NCI-H748 (cell line): ENCODE results near the gene RIN3.

Source experiments
- DNase-seq: peaks from one replicate; lab custom pipeline; 2025; ENCODE audit not compliant: unreplicated experiment; lab: John Stamatoyannopoulos, UW

The RIN3 gene

DNA sequence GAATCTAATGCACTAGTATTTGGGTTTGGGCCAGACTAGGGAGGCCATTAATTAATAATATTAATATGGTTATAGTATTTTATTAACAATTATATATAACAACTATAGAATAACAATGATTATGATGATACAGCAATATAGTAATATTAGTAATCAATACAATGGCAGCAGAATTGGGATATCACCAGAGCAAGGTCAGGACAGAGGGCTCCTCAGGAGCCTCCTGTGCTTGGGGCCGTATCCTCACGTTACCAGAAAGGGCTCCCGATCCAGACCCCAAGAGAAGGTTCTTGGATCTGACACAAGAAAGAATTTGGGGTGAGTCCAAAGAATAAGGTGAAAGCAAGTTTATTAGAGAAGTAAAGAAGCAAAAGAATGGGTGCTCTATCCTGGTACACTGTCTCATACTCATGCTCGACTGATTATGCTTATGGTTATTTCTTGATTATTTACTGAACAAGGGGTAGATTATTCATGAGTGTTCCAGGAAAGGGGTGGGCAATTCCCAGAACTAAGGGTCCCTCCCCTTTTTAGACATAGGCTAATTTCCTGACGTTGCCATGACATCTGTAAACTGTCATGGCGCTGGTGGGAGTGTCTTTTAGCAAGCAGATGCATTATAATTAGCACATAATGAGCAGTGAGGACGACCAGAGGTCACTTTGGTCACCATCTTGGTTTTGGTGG, 61.6 kb downstream of the RIN3 start:
- DNase-seq, result no peak

DNA sequence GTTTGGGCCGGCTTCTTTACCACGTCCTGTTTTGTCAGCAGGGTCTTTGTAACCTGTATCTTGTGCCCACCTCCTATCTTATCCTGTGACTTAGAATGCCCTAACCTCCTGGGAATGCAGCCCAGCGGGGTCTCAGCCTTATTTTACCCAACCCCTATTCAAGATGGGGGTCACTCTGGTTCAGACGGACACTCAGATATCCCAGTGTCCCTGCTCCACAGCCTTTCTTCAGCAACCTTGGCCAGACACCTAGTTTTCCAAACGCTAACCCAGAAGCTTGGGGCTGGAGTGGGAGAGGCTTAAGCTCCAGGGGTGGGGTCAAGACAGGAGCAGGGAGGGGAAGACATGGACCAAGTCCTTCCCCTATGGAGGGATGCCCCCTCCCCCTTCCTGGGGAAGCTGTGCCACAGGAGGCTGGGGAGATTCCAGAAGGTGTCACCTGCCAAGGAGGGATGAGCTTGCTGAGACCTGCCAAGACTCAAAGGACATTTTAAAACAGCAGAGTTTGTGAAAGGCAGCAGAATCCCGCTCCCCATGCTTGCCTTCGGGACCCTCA, 62.2 kb downstream of the RIN3 start:
- no peak for DNase-seq

DNA sequence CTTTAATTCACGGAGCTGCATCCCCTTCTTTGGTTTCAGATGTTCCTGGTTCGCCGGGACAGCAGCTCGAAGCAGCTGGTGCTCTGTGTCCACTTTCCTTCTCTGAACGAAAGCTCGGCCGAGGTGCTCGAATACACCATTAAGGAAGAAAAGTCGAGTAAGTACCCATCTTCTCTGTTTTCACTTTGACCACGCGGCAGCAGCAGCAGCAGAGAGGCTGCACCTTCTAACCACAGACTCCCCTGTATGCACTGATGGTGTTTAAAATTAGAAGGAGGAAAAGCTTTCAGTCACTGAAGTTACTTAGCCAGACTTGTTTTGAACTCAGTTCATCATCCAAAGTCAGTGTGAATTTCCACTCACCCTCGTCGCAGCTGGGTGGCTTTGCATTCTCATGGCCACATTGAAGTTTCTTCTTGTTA, 63.8 kb downstream of the RIN3 start:
- DNase-seq, result no peak

DNA sequence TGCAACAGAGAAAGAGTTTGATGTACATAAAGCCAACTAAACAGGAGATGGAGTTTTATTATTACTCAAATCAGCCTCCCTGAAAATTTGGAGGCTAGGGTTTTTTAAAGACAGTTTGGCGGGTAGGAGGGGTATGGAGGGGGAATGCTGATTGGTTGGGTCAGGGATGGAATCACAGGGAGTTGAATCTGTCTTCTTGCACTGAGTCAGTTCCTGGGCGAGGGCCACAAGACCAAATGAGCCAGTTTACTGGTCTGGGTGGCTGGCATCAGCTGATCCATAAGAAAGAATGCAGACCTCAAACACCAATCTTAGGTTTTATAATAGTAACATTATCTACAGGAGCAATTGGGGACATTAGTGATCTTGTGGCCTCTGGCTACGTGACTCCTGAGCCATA, 64.9 kb downstream of the RIN3 start:
- DNase-seq, result no peak

DNA sequence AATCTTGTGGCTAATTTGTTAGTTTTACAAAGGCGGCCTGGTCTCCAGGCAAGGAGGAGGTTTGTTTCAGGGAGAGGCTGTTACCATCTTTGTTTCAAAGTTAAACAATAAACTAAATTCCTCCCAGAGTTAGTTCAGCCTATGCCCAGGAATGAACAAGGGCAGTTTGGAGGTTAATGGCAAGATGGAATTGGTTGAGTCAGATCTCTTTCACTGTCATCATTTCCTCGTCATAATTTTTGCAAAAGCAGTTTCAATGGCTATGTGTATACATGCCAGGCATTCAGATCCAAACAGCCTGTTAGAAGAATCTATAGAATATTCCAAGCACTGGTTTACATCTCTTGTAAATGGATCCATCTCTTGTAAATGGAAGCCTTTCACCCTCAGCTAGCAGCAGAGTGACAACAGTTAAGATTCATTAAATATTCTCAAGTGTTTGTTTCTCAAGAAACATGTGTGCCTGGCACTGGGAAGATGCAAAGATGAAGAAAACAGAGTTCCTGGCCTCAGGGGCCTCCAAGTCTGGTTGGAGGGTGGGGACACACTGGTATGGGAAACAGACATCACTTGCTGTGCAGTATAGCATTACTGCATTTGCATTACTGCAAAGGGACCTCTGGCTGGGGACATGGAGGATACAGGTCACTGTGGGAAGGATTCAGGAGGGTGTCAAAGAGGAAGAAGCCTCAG, 65.8 kb downstream of the RIN3 start:
- DNase-seq, result no peak

DNA sequence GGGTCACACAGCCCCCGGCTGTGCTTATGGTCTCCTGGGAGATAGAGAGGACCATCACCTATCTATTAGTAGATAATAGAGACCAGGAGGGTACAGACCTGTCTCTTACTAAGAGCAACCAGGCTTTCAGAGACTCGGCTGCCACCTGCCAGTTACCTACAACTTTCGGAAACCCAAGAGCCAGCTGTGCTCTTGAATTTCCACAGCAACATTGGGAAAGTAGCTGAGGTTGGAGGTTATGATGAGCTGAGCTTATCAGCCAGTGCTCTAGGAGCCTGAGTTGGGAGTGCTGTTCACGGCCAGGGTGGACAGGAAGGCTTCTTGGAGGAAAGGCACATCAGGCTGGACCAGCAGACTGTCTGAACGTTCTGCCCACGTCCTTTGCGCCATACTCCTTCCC, 67.6 kb downstream of the RIN3 start:
- DNase-seq, result no peak

DNA sequence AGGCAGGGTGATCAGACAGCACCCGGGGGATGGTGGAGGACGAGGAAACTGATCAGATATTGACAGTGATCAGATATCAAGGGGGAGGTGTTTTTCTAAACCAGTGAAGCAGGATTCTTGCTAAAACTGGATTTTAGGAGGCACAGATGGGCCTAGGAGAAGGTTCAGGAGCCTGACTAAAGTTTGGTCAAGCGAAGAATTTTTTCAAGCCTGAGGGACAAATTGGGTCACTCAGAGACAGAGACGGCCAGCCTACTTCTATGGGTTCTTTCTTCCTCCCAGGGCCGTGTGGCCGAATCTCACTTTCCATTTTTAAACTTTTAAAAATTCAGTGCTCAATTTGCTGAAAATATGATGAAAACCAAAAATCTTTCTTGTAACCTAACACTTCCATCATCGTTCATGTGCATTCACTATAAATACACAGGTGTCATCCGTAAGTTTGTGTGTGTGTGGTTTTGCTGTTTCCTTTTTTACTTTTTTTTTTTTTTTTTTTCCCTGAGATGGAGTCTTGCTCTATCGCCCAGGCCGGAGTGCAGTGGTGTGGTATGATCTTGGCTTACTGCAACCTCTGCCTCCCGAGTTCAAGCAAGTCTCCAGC, 68.5 kb downstream of the RIN3 start:
- no peak for DNase-seq

DNA sequence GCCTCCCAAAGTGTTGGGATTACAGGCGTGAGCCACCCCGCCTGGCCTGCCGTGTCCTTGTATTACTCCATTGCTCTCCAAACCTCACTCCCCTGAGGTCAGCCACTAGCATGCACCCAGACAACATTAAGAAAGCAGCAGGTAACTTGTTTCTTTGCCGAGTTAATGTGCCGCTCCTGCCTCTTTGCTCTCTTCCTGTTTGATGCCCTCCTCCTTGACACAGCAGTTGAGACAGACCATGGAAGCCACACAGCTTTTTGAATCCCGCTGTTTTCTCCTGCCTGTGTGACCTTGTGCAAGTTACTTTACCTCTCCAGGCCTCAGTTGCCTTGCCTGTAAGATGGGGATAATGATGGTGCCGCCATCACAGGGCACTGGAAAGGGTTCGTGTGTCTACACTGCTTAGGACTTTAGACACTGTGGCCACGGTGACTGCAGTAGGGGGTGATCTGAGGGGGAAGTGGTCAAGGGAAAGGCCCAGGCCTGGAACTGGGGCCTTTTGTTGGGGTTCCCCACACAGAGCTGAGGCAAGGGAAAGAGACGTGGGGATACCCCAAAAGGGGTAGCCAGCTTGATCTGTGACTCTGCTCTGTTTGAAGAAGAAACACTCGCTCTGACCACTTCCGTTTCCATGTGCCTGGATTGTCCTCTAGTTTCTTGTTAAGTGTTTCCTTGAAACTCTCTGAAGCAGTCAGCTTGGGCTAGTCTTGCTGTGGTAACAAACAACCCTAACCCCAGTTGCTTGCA, 69.3 kb downstream of the RIN3 start:
- DNase-seq, result no peak

DNA sequence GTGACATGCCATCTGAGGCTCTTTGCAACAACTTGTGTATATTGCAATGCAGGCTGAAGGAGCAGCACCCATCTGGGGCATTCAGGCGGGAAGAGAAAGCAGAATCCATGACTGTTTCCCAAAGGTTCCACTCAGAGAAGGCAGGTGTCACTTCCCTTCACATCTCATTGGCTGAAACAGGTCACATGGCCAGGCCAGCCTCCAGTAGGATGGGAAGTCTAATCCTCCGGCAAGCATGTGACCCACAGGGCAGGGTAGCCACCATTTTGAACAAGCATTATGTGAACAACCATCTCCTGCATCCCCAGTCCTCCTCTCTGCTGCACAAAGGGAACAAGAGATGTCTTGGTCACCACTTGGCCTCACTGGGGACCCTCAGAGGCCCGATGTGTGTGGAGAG, 70.6 kb downstream of the RIN3 start:
- DNase-seq, result no peak

DNA sequence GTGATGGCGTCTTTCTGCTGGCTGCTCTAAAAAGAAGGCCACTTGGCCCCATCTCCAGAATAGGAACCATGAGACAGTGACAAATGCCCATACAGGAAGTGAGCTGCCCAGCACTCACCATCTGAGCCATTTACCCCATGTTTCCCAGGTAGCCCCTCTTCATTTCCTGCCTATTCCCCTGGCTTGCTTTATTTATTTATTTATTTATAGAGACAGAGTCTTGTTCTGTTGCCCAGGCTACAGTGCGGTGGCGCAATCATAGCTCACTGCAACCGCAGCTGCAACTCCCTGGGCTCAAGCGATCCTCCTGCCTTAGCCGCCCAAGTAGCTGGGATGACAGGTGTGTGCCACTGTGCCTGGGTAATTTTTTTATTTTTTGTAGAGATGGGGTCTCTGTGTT, 71.2 kb downstream of the RIN3 start:
- peak; percentile 41 for DNase-seq

DNA sequence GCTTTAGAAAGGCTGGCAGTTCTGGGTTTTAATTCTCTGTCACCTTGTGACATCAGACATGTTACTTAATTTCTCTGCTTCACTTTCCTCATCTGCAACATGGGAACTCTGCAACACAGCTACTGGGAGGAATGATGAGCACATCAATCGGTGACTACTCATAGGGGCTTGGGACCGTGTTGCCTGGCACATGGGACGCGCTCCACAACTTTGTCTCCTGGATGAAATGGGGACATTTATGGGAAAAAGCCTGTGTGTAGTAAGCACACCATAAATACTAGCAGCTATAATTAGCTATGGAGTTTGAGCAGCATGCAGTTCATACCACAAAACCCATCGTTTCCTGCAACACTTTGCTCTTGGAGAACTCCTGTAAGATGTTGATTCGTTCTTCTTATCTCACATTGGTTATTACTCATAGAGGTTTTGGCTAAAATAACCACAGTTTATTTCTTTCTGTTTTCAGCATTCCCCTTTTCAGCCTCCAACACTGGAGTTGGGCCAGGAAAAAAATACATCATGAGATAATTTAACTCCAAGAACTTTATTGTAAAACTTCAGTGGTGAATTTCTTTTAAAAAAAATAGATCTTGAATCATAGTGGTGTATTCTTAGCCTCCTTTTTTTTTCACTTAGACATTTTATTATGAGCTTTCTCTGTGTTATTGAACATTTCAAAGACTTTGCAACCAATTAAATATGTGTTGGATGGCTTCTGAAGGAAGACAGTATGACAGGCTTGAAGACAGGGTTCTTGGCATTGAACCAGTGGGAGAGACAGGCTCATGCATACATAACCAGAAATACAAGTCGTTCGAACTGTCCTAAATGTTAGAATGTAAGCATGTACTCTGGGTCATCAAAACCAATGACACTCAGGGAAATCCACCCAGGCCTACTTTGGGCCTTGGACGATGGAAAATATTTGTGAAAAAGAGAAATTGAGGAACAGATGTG, 72.7 kb downstream of the RIN3 start:
- DNase-seq, result no peak

DNA sequence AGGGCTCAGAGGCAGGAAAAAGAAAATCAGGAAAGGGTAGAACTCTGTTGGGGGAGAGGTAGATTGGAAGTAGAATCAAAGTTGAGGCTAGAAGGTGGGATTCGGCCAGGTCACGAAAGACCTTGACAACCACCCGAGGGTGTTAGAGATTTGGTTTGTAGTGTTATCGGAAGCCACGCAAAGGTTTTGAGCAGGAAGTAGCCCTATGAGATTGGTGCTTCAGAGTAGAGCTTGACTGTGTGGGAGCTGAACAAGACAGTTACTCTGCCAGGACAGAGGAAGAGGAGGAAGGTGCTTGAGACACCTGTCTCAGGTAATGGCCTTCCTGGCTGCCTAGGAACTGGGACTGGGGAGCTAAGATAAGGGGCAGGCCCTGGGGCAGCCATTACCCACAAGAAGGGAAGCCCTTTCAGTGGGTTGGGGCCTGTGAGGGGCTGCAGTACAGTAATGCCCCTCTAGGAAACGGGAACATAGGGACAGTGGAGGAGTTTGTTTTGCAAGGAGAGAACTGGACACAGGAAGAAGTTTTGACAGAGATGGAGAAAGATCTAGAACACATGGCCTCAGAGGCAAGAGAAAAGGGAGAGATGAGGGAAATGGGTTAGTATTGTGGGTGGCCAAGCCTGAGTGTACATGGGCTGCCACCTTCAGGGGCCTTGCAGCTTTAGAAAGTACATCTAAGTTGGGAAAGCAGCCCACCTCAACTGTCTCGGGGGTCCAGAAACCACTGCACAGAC, 73.5 kb downstream of the RIN3 start:
- DNase-seq, result no peak

DNA sequence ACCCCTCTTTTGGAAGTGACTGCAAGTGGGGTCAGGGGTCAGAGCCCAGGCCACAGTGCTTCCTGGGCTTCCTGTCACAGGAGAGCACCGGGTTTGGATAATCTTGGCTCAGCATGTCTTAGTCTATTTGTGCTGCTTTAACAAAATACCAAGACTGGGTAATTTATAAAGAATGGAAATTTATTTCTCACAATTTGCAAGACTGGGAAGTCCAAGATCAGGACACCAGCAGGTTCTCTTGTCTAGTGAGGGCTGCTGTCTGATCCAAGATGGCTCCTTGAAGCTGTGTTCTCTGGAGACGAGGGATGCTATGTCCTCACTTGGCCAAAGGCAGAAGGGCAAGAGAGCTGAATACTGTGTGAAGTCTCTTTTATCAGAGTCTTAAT, 74.1 kb downstream of the RIN3 start:
- no peak for DNase-seq

DNA sequence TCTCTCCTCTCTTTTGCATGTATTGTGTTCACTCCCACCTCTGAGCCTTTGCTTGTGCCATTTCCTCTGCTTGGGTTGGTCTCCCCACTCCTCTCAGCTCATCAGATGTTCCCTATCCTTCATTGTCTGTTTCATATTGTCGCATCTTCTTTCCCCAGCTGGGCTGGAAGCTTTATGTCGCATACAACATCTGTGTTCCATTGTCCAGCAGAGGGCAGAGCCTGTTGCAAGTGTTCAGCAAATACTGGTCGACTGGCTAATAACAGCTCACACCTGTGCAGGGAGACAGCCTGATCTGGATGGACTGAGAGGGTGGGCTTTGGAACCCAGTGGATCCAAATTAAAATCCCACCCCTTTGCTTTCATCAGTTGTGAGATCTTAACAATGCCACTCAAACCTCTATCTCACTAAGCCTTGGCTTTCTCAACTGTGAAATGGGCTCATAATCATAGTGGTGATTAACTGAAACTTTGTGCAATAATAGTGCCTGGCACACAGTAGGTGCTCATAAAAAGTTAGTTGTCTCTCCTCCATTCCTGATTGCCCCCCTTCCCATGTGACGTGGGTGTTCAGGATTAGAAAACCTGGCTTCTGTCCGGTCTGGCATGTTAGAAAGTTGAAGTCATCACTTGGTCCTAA, 75.8 kb downstream of the RIN3 start:
- peak; percentile 73 for DNase-seq

DNA sequence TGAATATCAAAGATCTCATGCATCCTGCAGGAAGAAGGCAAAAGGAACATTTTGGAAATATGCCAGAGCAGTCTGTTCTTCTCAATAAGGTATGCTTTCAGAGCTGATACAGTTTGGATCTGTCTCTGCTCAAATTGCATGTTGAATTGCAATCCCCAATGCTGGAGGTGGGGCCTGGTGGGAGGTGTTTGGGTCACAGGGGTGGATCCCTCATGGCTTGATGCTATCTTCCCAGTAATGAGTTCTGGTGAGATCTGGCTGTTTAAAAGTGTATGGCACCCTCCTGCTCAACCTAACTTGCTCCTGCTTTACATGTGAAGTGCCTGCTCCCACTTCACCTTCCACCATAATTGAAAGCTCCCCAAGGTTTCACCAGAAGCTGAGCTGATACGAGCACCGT, 76.6 kb downstream of the RIN3 start:
- no peak for DNase-seq

DNA sequence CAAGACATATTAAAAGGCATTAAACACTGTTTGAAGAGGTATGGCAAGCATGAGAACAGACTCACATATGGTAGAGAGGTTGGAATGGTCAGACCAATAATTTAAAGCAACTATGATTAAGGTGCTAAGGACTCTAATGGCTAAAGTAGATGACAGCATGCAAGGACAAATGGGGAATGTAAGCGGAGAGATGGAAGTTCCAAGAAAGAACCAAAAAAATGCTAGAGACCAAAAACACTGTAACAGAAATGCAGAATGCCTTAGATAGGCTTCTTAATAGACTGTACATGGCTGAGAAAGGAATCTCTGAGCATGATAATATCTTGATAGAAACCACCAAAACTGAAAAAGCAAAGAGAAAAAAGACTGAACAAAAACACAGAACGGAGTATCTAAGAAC, 77.4 kb downstream of the RIN3 start:
- no peak for DNase-seq

DNA sequence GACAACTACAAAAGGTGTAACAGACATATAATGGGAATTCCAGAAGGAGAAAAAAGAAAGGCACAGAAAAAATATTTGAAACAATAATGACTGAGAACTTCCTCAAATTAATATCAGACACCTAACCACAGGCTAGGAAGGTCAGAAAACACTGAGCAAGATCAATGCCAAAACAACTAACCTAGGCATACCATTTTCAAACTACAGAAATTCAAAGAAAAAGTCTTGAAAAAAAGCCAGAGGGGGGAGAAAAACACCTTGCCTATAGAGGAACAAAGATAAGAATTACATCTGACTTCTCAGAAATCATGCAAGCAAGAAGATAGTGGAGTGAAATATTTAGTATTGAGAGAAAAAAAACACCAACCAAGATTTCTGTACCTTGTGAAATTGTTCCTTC, 77.8 kb downstream of the RIN3 start:
- no peak for DNase-seq

DNA sequence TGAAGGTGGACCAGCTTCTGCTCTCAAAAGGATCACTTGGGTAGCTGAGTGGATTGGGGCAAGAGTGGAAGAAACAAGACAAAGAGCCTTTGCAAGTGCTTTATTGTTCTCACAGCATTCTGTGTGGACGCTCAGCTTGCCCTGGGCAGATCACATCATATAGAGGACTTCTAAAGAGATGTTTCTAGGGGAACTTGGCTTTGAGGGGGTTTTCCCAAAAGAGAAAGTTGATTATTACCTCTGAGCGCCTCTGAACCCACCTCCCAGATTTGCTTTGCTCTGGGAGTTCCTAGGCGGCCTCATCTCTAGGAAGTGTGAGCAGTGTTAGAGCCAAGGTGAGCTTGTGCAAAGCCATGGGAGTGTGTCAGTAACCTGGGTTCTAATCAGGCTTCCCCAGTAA, 81.7 kb downstream of the RIN3 start:
- DNase-seq, result no peak

DNA sequence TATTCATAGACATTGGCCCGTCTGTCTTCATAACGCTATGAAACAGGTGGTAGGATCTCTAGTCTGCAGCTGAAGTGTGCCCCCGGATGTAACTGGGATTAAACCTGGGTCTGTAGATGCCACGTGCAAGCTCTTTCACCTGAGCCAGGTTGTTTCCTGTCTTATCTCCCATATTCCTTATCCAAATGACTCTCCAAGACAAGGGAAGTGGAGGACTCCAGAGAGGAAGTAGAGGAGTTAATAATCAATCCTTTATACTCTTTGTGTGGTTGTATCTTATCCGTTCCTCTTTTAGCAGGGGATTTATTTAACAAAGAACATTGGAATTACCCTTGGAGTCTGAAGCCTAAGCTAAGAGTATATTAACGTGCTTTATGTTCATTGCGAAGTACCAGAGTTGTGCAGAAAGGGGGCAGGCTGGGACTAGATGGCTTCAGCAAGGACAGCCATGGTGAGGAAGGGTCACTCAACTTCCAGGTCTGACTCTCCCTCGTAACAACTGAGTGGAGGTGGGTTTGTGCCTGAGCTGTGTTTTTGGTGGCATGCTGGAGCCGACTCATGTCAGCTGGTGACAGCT, 82.8 kb downstream of the RIN3 start:
- peak; percentile 53 for DNase-seq
